B cell (primary cell): ENCODE measurements around the gene STARD9. TPM values are rescaled to one million over a fixed set of nuclear protein-coding genes. Genes with fewer than 3 reads are reported as not detected.

ENCODE experiments used
- ATAC-seq: fragments of 200-7000 bp; cut with Tn5 transposase; one replicate; pipeline ENCODE4 v1.10.0; 2021; ENCODE audit warnings: low read depth, mild to moderate bottlenecking, moderate number of reproducible peaks, moderate library complexity
- CTCF ChIA-PET: fragments of 350-600 bp; sonication (Branson Sonifier 250); formaldehyde crosslinking; loops from one replicate; lab custom pipeline; 2021; ENCODE audit warnings: antibody characterized with exemption, inconsistent platforms; lab: Charles Lee
- POLR2A ChIA-PET: fragments of 350-600 bp; sonication (Branson Sonifier 250); formaldehyde crosslinking; loops from one replicate; lab custom pipeline; 2021; ENCODE audit warnings: antibody characterized with exemption; lab: Charles Lee
- DNase-seq: peaks from one replicate; pipeline ENCODE4 v3.0.0; 2013
- H2AFZ ChIP-seq: 2 replicates; pipeline ENCODE4 v1.6.1; 2012; ENCODE audit warnings: mild to moderate bottlenecking, low read depth, low read length; ENCODE audit not compliant: insufficient read depth, poor library complexity, severe bottlenecking
- H3K27ac ChIP-seq, 2 donors: 1 replicate in 1 of 2; 2 replicates in 1 of 2; pipeline ENCODE4 v1.5.1; 2012 to 2013; ENCODE audit warnings: low read length in 2 of 2, mild to moderate bottlenecking in 2 of 2, moderate library complexity in 1 of 2
- H3K27me3 ChIP-seq, 4 experiments: fragments of 200-600 bp in 1 of 4; sonication (generic) in 1 of 4; replicated peaks in 1 of 4; 1 replicate in 2 of 4; 2 replicates in 2 of 4; pipeline versions ENCODE4 v1.6.1 to v1.7.0; 2013 to 2016; ENCODE audit warnings: low read length in 3 of 4, mild to moderate bottlenecking in 2 of 4, mixed read lengths in 1 of 4, moderate library complexity in 1 of 4; ENCODE audit not compliant: insufficient read depth in 4 of 4, control insufficient read depth in 3 of 4; ENCODE audit errors: control extremely low read depth in 1 of 4
- H3K36me3 ChIP-seq, 2 experiments: replicated peaks in 1 of 2; 1 replicate in 1 of 2; 2 replicates in 1 of 2; pipeline versions ENCODE4 v1.6.1 to v1.7.1; 2013; ENCODE audit warnings: low read length in 1 of 2; ENCODE audit not compliant: insufficient read depth in 2 of 2, control insufficient read depth in 1 of 2; ENCODE audit errors: control extremely low read depth in 1 of 2, extremely low read depth in 1 of 2
- H3K4me1 ChIP-seq, 2 donors: fragments of 200-600 bp in 1 of 2; sonication (generic) in 1 of 2; 1 replicate in 1 of 2; 2 replicates in 1 of 2; pipeline versions ENCODE4 v1.5.1 to v1.6.1; 2013 to 2017; ENCODE audit warnings: low read length in 2 of 2; ENCODE audit not compliant: control insufficient read depth in 2 of 2, insufficient read depth in 2 of 2
- H3K4me2 ChIP-seq: replicated peaks from 2 replicates; pipeline ENCODE3; 2012; ENCODE audit warnings: mild to moderate bottlenecking, low read depth, low read length; ENCODE audit not compliant: poor library complexity, severe bottlenecking
- H3K4me3 ChIP-seq, 5 experiments: fragments of 200-600 bp in 1 of 5; sonication (generic) in 1 of 5; 1 replicate in 3 of 5; 2 replicates in 2 of 5; pipeline versions ENCODE4 v1.5.1 to v1.7.0; 2011 to 2016; ENCODE audit warnings: low read length in 4 of 5, mild to moderate bottlenecking in 4 of 5, low read depth in 2 of 5, control low read depth in 1 of 5, moderate library complexity in 1 of 5; ENCODE audit not compliant: insufficient read depth in 1 of 5; ENCODE audit errors: control extremely low read depth in 1 of 5, extremely low read depth in 1 of 5
- H3K79me2 ChIP-seq: fragments of 200-600 bp; sonication (generic); one replicate; pipeline ENCODE4 v1.6.0; 2016; ENCODE audit warnings: low read length; ENCODE audit not compliant: control insufficient read depth, insufficient read depth
- H3K9ac ChIP-seq: fragments of 200-600 bp; sonication (generic); 2 replicates; pipeline ENCODE4 v1.6.1; 2017; ENCODE audit warnings: mild to moderate bottlenecking, low read length, moderate library complexity
- H3K9me3 ChIP-seq, 3 donors: one replicate each; pipeline versions ENCODE4 v1.6.1 to v1.7.1; 2013; ENCODE audit warnings: low read length in 2 of 3; ENCODE audit not compliant: control insufficient read depth in 2 of 3, insufficient read depth in 1 of 3; ENCODE audit errors: control extremely low read depth in 1 of 3
- H4K20me1 ChIP-seq: 2 replicates; pipeline ENCODE4 v1.6.0; 2012; ENCODE audit warnings: mild to moderate bottlenecking, low read length; ENCODE audit not compliant: insufficient read depth, control insufficient read depth, poor library complexity, severe bottlenecking
- H3K27ac Mint-ChIP-seq: one replicate; pipeline ENCODE4 v1.8.0; 2021; ENCODE audit warnings: mixed read lengths
- H3K27me3 Mint-ChIP-seq: one replicate; pipeline ENCODE4 v1.8.0; 2021; ENCODE audit warnings: mixed read lengths
- H3K4me1 Mint-ChIP-seq: one replicate; pipeline ENCODE4 v1.8.0; 2021; ENCODE audit warnings: mixed read lengths
- H3K4me3 Mint-ChIP-seq: one replicate; pipeline ENCODE4 v1.8.0; 2021; ENCODE audit warnings: mixed read lengths
- H3K9me3 Mint-ChIP-seq: one replicate; pipeline ENCODE4 v1.8.0; 2022; ENCODE audit warnings: mixed read lengths; ENCODE audit not compliant: insufficient read depth
- CTCF ChIP-seq: fragments of 200-600 bp; IDR thresholded peaks from one replicate; pipeline ENCODE4 v1.8.0; 2022; ENCODE audit warnings: antibody characterized with exemption, mild to moderate bottlenecking
- EZH2 ChIP-seq: IDR thresholded peaks from 2 replicates; pipeline ENCODE4 v1.6.1; 2012; ENCODE audit warnings: borderline replicate concordance, low read depth, mild to moderate bottlenecking, moderate library complexity, low read length; ENCODE audit not compliant: insufficient read depth, poor library complexity, severe bottlenecking
- WGBS: methylation state at CpG from one replicate; pipeline ENCODE4 v1.1.5; 2013; ENCODE audit warnings: missing lambda C conversion rate; ENCODE audit not compliant: insufficient coverage; 5-methylcytosine and 5-hydroxymethylcytosine counted together
- intact Hi-C: fragments of 100-400 bp; cut with micrococcal nuclease; formaldehyde crosslinking; loops from one replicate; pipeline ENCODE4 v1.10.0; 2022
- polyA plus RNA-seq: library from polyadenylated mRNA; depleted of rRNA; stranded (reverse); fragments of >200 nt; gene quantifications from 2 replicates; pipeline ENCODE4 v1.2.3, GENCODE V29; 2012
- total RNA-seq, 2 donors: library from RNA; stranded (reverse); fragments of 120-200 nt in 1 of 2; gene quantifications; 1 replicate in 1 of 2; 2 replicates in 1 of 2; pipeline versions ENCODE4 v1.2.3 to v1.2.4, GENCODE V29; 2013 to 2022

Gene STARD9
- total and polyA plus RNA-seq, 2 donors (not counting 1 experiment from before 2014, with no cell fraction given): 5.0 to 23.1 TPM

GRCh38 chr15:42749266-42749665 is 173.9 kb downstream of the STARD9 start:
- no peak overlapping the region for H3K4me3 Mint-ChIP-seq
- Histone ChIP-seq H3K9ac (no peak overlapping the region), H3K79me2 (no peaks in the 10 kb centered on the region), H3K4me2 (no peak overlapping the region), H4K20me1 (no peaks in the 10 kb centered on the region), H3K27ac (no peak overlapping the region), H3K27me3 (no peaks in the 10 kb centered on the region), H2AFZ (no peak overlapping the region), H3K36me3 (peaks cover 10 to 24% of the 10 kb centered on the region in 2 experiments), H3K9me3 (peaks cover 2 to 8% (median 4%) of the 10 kb centered on the region in 3 donors), H3K4me1 (no peaks in the 10 kb centered on the region), H3K4me3 (no peak overlapping the region)
- H3K27ac Mint-ChIP-seq: no peak overlapping the region
- ATAC-seq (no peak), DNase-seq (no peak)
- intact Hi-C loops: no loop called here
- POLR2A ChIA-PET: no interaction called here
- no peaks in the 10 kb centered on the region for H3K4me1 Mint-ChIP-seq
- H3K9me3 Mint-ChIP-seq: no peaks in the 10 kb centered on the region
- TF ChIP-seq EZH2 (no peak), CTCF (no peak)
- H3K27me3 Mint-ChIP-seq: no peaks in the 10 kb centered on the region
- WGBS: 100% methylated on average over 1 of the region's 1 CpG
- CTCF ChIA-PET: interaction anchor here (1.4 kb wide), 1 partner anchor 11 kb away, joined by 3 read pairs; no protein-coding TSS in a partner anchor

- H3K4me3 Mint-ChIP-seq: no peak overlapping the region
- no peak overlapping the region for H3K9ac ChIP-seq
- intact Hi-C loops: no loop called here
These were observed 174.9 kb downstream of the STARD9 start for GRCh38 chr15:42750306-42750705.

More at GRCh38 chr15:42750306-42750705, 174.9 kb downstream of the STARD9 start:
- no peaks in the 10 kb centered on the region for H3K4me1 ChIP-seq
- Mint-ChIP-seq H3K9me3 (no peaks in the 10 kb centered on the region), H3K27ac (no peak overlapping the region), H3K27me3 (no peaks in the 10 kb centered on the region), H3K4me1 (no peaks in the 10 kb centered on the region)
- no peak for DNase-seq
- no CpG with 5 or more reads among the region's 2 CpGs for WGBS
- ChIA-PET CTCF (no interaction called here), POLR2A (no interaction called here)
- TF ChIP-seq CTCF: no peak
- no peak for TF ChIP-seq EZH2
- no peaks in the 10 kb centered on the region for H4K20me1 ChIP-seq
- H3K9me3 ChIP-seq: peaks cover 2 to 8% (median 4%) of the 10 kb centered on the region in 3 donors
- H3K4me2 ChIP-seq: no peak overlapping the region
- no peak overlapping the region for H3K4me3 ChIP-seq
- no peak overlapping the region for H2AFZ ChIP-seq
- H3K36me3 ChIP-seq: peaks cover 9 to 24% of the 10 kb centered on the region in 2 experiments
- H3K79me2 ChIP-seq: no peaks in the 10 kb centered on the region
- ATAC-seq: no peak
- H3K27me3 ChIP-seq: no peaks in the 10 kb centered on the region
- H3K27ac ChIP-seq: no peak overlapping the region
